Osteocyte (in vitro differentiated cells): ENCODE results near the gene TAF4. TPM values are rescaled to one million over a fixed set of nuclear protein-coding genes. Genes with fewer than 3 reads are reported as not detected.
A peak's percentile ranks its signal among the peaks of the same experiment; 100 is the strongest.

Source experiments
- DNase-seq: peaks from one replicate; pipeline ENCODE4 v3.0.0; 2021; ENCODE audit warnings: mixed read lengths; ENCODE audit not compliant: unreplicated experiment; ENCODE audit errors: extremely low spot score
- H3K27ac Mint-ChIP-seq: one replicate; pipeline ENCODE4 v1.8.0; 2021; ENCODE audit warnings: mild to moderate bottlenecking, mixed read lengths; ENCODE audit not compliant: unreplicated experiment
- H3K27me3 Mint-ChIP-seq: one replicate; pipeline ENCODE4 v1.8.0; 2021; ENCODE audit warnings: mixed read lengths; ENCODE audit not compliant: unreplicated experiment
- H3K36me3 Mint-ChIP-seq: one replicate; pipeline ENCODE4 v1.8.0; 2021; ENCODE audit warnings: mixed read lengths; ENCODE audit not compliant: unreplicated experiment
- H3K4me1 Mint-ChIP-seq: one replicate; pipeline ENCODE4 v1.8.0; 2021; ENCODE audit warnings: mixed read lengths; ENCODE audit not compliant: unreplicated experiment
- H3K4me3 Mint-ChIP-seq: one replicate; pipeline ENCODE4 v1.8.0; 2021; ENCODE audit warnings: mild to moderate bottlenecking, moderate library complexity, mixed read lengths; ENCODE audit not compliant: unreplicated experiment
- H3K9me3 Mint-ChIP-seq: one replicate; pipeline ENCODE4 v1.8.0; 2021; ENCODE audit warnings: mixed read lengths; ENCODE audit not compliant: unreplicated experiment
- total RNA-seq: library from RNA; stranded (reverse); gene quantifications from 2 replicates; pipeline ENCODE4 v1.2.1, GENCODE V29; 2021
- TF ChIP-seq, protein P1 (sequence below): fragments of 200-600 bp; sonication (generic); IDR thresholded peaks from 2 replicates; pipeline ENCODE4 v1.5.0; 2021; ENCODE audit warnings: antibody characterized with exemption, mild to moderate bottlenecking, moderate library complexity

TAF4 gene
- total RNA-seq, 1 donor from 2014 or later: 22.8 TPM

DNA sequence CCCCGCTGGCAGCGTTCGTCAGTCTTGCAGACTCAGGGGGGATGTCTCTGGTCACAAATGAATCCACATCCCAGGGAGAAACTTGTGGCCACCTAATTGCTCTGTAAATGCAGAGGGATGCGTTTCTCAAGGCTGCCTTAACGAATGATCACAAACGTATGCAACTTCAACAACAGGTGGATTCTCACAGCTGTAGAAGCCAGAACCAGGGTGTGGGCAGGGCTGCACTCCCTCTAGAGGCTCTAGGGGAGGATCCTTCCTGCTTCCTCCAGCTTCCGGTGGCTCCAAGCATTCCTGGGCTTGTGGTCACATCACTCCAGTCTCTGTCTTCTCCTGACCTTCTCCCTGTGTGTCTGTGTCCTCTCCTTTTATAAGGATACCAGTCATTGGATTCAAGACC, 3.3 kb upstream of the TAF4 start:
- Mint-ChIP-seq H3K27ac (no peak overlapping the region), H3K4me1 (peaks cover 16% of the 10 kb centered on the region), H3K4me3 (no peak overlapping the region), H3K36me3 (no peaks in the 10 kb centered on the region), H3K27me3 (peaks cover 7% of the 10 kb centered on the region), H3K9me3 (peaks cover 10% of the 10 kb centered on the region)
- no peak for DNase-seq
- TF ChIP-seq, protein P1, sequence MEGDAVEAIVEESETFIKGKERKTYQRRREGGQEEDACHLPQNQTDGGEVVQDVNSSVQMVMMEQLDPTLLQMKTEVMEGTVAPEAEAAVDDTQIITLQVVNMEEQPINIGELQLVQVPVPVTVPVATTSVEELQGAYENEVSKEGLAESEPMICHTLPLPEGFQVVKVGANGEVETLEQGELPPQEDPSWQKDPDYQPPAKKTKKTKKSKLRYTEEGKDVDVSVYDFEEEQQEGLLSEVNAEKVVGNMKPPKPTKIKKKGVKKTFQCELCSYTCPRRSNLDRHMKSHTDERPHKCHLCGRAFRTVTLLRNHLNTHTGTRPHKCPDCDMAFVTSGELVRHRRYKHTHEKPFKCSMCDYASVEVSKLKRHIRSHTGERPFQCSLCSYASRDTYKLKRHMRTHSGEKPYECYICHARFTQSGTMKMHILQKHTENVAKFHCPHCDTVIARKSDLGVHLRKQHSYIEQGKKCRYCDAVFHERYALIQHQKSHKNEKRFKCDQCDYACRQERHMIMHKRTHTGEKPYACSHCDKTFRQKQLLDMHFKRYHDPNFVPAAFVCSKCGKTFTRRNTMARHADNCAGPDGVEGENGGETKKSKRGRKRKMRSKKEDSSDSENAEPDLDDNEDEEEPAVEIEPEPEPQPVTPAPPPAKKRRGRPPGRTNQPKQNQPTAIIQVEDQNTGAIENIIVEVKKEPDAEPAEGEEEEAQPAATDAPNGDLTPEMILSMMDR: no peak

DNA sequence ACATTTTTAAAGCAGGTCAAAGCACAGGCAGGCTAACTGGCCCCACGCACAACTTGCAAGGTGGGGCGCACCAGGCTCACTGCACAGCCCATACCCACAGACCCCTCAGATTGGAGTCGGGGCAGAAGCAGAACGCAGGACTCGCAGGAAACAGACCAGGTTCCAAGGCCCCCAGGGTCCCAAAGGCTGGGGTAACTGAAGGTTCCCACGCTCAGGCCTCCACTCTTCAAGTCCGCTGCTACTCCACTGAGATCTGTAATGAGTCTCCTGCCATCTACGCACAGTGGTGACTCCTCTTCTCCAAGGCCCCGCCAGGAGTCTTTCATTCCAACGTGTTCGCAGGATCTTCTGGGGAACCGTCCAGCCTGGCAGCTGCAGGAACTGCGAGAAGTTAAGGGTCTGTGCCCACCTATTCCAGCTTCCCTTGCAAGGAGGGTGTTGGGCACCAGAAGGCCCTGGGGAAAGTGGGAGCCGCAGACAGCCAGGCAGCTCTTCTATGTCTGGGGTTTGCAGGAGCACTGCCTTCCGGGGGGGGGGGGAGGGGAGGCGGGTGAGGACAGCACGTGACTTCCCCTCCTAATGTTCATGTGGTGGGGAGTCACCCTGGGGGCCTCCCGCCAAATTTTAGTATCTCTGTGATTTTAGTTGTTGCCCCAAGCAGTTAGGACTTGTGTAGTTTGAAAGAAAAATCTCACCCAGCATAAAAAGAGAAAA, 2.0 kb upstream of the TAF4 start:
- no peak for DNase-seq
- H3K27me3 Mint-ChIP-seq: peaks cover 7% of the 10 kb centered on the region
- H3K9me3 Mint-ChIP-seq: peaks cover 2% of the 10 kb centered on the region
- H3K4me1 Mint-ChIP-seq: peaks cover 28% of the 10 kb centered on the region
- H3K27ac Mint-ChIP-seq: no peak overlapping the region
- H3K4me3 Mint-ChIP-seq: peak overlapping the region; percentile 83
- H3K36me3 Mint-ChIP-seq: no peaks in the 10 kb centered on the region
- TF ChIP-seq, protein P1: no peak

DNA sequence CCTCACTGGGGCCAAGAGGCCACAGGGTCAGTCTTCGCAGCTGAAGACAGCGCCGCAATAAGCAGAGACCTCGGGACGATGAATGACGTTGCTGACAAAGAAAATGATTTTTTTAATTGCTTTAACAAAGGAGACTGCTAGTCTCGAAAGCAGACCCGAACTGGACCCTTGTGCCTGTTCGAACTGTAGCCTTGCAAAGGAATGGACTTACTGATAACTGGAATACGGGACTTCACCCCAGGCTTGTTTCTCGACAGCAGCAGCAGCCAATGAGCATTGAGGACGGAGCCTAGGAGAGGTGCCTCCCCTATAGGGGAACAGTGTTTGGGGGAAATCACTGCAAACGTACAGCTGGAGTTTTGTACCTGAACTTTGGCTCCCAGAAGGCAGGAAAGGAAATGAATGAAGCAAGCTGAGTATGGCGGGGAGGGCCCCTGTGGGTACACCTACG, 1.3 kb upstream of the TAF4 start:
- Mint-ChIP-seq H3K36me3 (no peaks in the 10 kb centered on the region), H3K9me3 (no peaks in the 10 kb centered on the region), H3K27me3 (peaks cover 7% of the 10 kb centered on the region), H3K27ac (peak overlapping the region; percentile 94), H3K4me3 (peak overlapping the region; percentile 83), H3K4me1 (peaks cover 32% of the 10 kb centered on the region)
- TF ChIP-seq, protein P1: no peak
- DNase-seq: no peak

DNA sequence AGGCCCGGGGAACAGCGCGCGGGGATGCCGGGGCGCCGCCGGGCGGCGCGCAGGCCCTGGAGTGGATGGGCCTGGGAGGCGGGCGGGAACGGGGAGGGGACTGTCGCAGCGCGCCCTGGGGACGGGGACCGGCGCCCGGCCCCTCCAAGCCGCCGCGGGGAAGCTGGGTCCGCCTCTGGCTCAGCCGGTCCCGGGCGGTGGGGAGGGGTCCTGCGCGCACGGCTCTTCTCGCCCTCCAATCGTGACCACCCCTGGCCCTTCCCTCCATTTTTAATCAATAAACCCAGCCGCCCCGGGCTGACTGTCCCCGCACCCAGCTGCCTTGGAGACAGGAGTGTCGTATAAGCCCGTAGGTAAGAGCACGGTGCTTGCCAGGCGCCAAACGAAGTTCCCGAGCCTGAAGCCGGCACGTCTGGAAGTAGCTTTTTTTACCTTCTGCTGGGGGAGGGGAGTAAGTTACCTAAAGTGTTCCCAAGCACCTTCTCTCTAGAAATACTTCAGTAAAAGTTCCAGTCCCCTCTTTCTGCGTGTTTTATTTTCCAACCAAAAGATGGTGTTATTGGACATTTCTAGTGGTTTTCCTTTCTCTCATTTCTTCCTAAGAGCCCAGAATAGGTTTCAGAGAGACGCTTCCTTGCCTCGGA, 780 bp upstream of the TAF4 start:
- peaks cover 7% of the 10 kb centered on the region for H3K27me3 Mint-ChIP-seq
- H3K4me1 Mint-ChIP-seq: peaks cover 32% of the 10 kb centered on the region
- H3K4me3 Mint-ChIP-seq: peak overlapping the region; percentile 83
- H3K27ac Mint-ChIP-seq: peak overlapping the region; percentile 94
- H3K36me3 Mint-ChIP-seq: no peaks in the 10 kb centered on the region
- TF ChIP-seq, protein P1: no peak
- no peak for DNase-seq
- H3K9me3 Mint-ChIP-seq: no peaks in the 10 kb centered on the region
